Activated CD8-positive, alpha-beta T cell treated with anti-CD3 and anti-CD28 coated beads, Interleukin-2, amount 10 ng/mL, durations not matched to agents 7 days and 5 days (primary cell): Measurements from ENCODE around the gene TMEM253. TPM values are rescaled to one million over a fixed set of nuclear protein-coding genes. Genes with fewer than 3 reads are reported as not detected.

Experiments
- ATAC-seq: fragments of 150-1000 bp; cut with Tn5 transposase; one replicate; pipeline ENCODE4 v1.10.0; 2021; ENCODE audit warnings: moderate library complexity
- CTCF ChIA-PET: fragments of 350-600 bp; sonication (Branson Sonifier 250); formaldehyde crosslinking; loops from one replicate; lab custom pipeline; 2021; ENCODE audit warnings: antibody characterized with exemption; lab: Charles Lee
- POLR2A ChIA-PET: fragments of 350-600 bp; sonication (Branson Sonifier 250); formaldehyde crosslinking; loops from one replicate; lab custom pipeline; 2021; ENCODE audit warnings: antibody characterized with exemption; lab: Charles Lee
- DNase-seq: peaks from one replicate; pipeline ENCODE4 v3.0.0-alpha.2; 2020
- H3K27ac Mint-ChIP-seq: one replicate; pipeline ENCODE4 v1.8.0; 2021; ENCODE audit warnings: mild to moderate bottlenecking, mixed read lengths
- H3K27me3 Mint-ChIP-seq: one replicate; pipeline ENCODE4 v1.8.0; 2021; ENCODE audit warnings: low read depth, mixed read lengths
- H3K36me3 Mint-ChIP-seq: one replicate; pipeline ENCODE4 v1.8.0; 2021; ENCODE audit warnings: low read depth, mixed read lengths
- H3K4me1 Mint-ChIP-seq: one replicate; pipeline ENCODE4 v1.8.0; 2021; ENCODE audit warnings: low read depth, mixed read lengths
- H3K4me3 Mint-ChIP-seq: one replicate; pipeline ENCODE4 v1.8.0; 2021; ENCODE audit warnings: mild to moderate bottlenecking, mixed read lengths
- H3K9me3 Mint-ChIP-seq: one replicate; pipeline ENCODE4 v1.8.0; 2022; ENCODE audit warnings: mixed read lengths; ENCODE audit not compliant: insufficient read depth
- total RNA-seq, 2 experiments: library from RNA; stranded (reverse); gene quantifications; one replicate each; pipeline ENCODE4 v1.2.3, GENCODE V29; 2021

TMEM253 gene
- total RNA-seq, 2 experiments from 2014 or later: not detected

DNA sequence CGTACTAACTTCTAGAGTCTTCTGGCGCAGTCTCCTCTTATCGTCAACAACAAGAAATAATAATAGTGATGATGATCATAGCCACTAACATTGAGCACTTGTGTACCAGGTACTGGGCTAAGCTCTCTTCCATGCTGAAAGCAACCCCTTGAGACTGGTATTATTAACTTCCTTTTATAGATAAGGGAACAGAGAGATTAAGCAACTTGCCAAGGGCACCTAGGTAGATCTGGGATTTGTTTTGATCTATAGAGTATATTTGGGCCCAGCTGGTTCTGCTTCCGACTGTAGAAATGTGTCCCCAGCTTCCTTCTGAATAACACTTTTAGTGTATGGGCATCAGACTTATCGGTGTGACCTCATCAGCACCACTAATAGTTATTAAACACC, 1.3 kb upstream of the TMEM253 start:
- ATAC-seq (no peak), DNase-seq (no peak)
- CTCF ChIA-PET: interaction anchor here (1.2 to 8.5 kb wide), 4 partner anchors 10 to 88 kb away, joined by 3 to 193 read pairs (median 73); no protein-coding TSS in a partner anchor
- Mint-ChIP-seq H3K9me3 (no peaks in the 10 kb centered on the region), H3K4me3 (no peak overlapping the region), H3K27ac (no peak overlapping the region), H3K27me3 (peaks cover 33% of the 10 kb centered on the region), H3K36me3 (no peaks in the 10 kb centered on the region), H3K4me1 (peaks cover 32% of the 10 kb centered on the region)
- POLR2A ChIA-PET: no interaction called here

- CTCF ChIA-PET: interaction anchor here (1.5 to 10.7 kb wide), 7 partner anchors 7 to 131 kb away, joined by 3 to 225 read pairs (median 117); partner anchors contain the start of gene ARHGEF40
- Mint-ChIP-seq H3K27me3 (peaks cover 23% of the 10 kb centered on the region), H3K9me3 (no peaks in the 10 kb centered on the region), H3K27ac (peak overlapping the region; percentile 5), H3K4me3 (peak overlapping the region; percentile 93), H3K36me3 (no peaks in the 10 kb centered on the region), H3K4me1 (peaks cover 44% of the 10 kb centered on the region)
- no peak for DNase-seq
- ATAC-seq: no peak
- POLR2A ChIA-PET: interaction anchor here (2.8 kb wide), 1 partner anchor 15 kb away, joined by 11 read pairs; no protein-coding TSS in a partner anchor
Observed at GRCh38 chr14:21101802-21102413, 1.0 kb downstream of the TMEM253 start.

GRCh38 chr14:21102521-21103410, 1.9 kb downstream of the TMEM253 start:
- Mint-ChIP-seq H3K27me3 (peaks cover 17% of the 10 kb centered on the region), H3K4me1 (peaks cover 45% of the 10 kb centered on the region), H3K4me3 (peak overlapping the region; percentile 93), H3K9me3 (no peaks in the 10 kb centered on the region), H3K27ac (peak overlapping the region; percentile 91), H3K36me3 (no peaks in the 10 kb centered on the region)
- POLR2A ChIA-PET: interaction anchor here (1.0 to 2.8 kb wide), 4 partner anchors 14 to 58 kb away, joined by 3 to 11 read pairs (median 4); partner anchors contain the start of gene ARHGEF40
- DNase-seq: no peak
- CTCF ChIA-PET: interaction anchor here (1.1 to 10.7 kb wide), 12 partner anchors 8 to 422 kb away, joined by 3 to 225 read pairs (median 20); partner anchors contain the start of gene ARHGEF40
- ATAC-seq: no peak

- peak; percentile 1 for ATAC-seq
- no peaks in the 10 kb centered on the region for H3K9me3 Mint-ChIP-seq
- H3K27me3 Mint-ChIP-seq: peaks cover 17% of the 10 kb centered on the region
- DNase-seq: no peak
- CTCF ChIA-PET: interaction anchor here (1.0 to 10.7 kb wide), 18 partner anchors 9 to 435 kb away, joined by 3 to 225 read pairs (median 9); partner anchors contain the start of genes ARHGEF40, NDRG2 and SLC39A2
- H3K27ac Mint-ChIP-seq: peak overlapping the region; percentile 91
- peak overlapping the region; percentile 93 for H3K4me3 Mint-ChIP-seq
- no peaks in the 10 kb centered on the region for H3K36me3 Mint-ChIP-seq
- peaks cover 45% of the 10 kb centered on the region for H3K4me1 Mint-ChIP-seq
- POLR2A ChIA-PET: interaction anchor here (1.0 to 2.8 kb wide), 4 partner anchors 15 to 59 kb away, joined by 3 to 11 read pairs (median 4); partner anchors contain the start of gene ARHGEF40
Observed at GRCh38 chr14:21103411-21103709, 2.5 kb downstream of the TMEM253 start.

DNA sequence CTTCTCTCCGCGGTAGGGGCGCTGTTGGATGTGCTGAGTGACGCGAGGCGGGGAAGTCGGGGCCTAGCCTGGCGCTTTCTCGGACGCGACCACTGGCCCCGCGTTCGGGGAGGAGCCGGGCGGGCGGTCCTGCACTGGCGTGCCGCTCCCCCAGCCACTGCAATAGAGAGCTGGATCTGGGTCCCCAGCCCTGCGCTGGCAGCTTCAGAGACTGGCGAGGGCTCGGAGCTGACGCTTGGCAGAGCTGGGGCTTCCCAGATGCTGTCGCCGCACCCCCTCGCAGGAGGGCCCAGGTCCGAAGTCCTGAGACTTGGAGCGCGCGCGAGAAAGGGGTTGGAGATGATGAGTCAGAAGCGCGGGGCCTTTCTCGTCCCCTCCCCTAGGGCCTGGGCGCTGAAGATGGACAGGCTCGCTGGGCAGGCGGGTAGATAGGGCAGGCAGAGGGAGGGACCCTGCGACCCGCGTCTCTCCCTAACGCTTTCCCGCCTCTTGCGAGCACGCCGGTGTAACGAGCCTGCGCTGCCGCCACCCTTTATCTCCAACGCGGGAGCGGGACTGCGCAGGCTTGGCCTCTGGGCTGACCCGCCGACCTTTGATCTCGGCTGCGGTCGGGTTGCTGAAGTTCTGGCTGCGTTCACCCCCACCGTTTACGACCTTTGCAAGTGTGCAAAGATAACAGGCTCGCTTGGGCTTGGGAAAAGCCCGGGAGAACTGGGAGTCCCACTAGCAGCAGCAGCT, 3.0 kb downstream of the TMEM253 start:
- ATAC-seq (peak; percentile 89), DNase-seq (peak; percentile 97)
- peaks cover 43% of the 10 kb centered on the region for H3K4me1 Mint-ChIP-seq
- H3K27ac Mint-ChIP-seq: peak overlapping the region; percentile 91
- ChIA-PET CTCF (interaction anchor here (0.8 to 10.7 kb wide), 42 partner anchors 9 to 494 kb away, joined by 3 to 225 read pairs (median 6); partner anchors contain the start of genes ARHGEF40, NDRG2 and SLC39A2), POLR2A (interaction anchor here (1.0 to 2.8 kb wide), 7 partner anchors 10 to 89 kb away, joined by 3 to 11 read pairs (median 5); partner anchors contain the start of gene ARHGEF40)
- peaks cover 14% of the 10 kb centered on the region for H3K27me3 Mint-ChIP-seq
- no peaks in the 10 kb centered on the region for H3K9me3 Mint-ChIP-seq
- H3K36me3 Mint-ChIP-seq: no peaks in the 10 kb centered on the region
- H3K4me3 Mint-ChIP-seq: peak overlapping the region; percentile 93

DNA sequence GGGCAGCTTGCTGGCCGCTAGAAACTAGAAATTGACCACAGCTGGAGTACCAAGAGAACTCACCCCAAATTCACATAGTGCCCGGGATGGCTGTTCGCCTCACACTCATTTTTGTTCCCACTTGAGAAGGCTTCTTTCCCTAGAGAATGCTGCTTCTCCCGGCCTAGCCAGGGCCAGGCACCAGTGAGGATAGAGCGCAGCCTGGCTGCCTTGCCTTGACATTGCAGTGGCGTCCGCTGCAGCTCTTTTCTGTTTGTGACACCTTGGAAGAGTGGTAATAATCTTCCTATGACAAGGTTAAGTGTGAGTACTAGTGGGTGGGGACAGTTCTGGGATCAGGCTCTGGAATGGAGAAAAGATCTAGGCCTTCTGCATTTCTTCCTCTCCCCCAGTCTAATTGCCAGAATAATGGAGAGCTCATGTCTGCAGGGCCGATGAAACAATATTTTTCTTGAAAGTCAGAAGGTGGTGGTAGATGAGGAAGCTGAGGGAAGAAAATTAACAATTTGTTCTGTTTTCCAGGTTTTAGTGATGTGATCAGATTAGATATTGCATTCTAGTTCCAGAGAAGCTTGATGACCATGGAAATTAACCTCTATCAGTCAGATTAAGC, 3.7 kb downstream of the TMEM253 start:
- H3K4me1 Mint-ChIP-seq: peaks cover 36% of the 10 kb centered on the region
- ATAC-seq (peak; percentile 48), DNase-seq (peak; percentile 74)
- no peaks in the 10 kb centered on the region for H3K9me3 Mint-ChIP-seq
- ChIA-PET POLR2A (interaction anchor here (1.0 to 2.8 kb wide), 5 partner anchors 10 to 90 kb away, joined by 3 to 11 read pairs (median 5); no protein-coding TSS in a partner anchor), CTCF (interaction anchor here (0.6 to 10.7 kb wide), 43 partner anchors 8 to 495 kb away, joined by 3 to 225 read pairs (median 6); partner anchors contain the start of genes ARHGEF40, NDRG2 and SLC39A2)
- H3K36me3 Mint-ChIP-seq: no peaks in the 10 kb centered on the region
- peak overlapping the region; percentile 93 for H3K4me3 Mint-ChIP-seq
- H3K27ac Mint-ChIP-seq: peak overlapping the region; percentile 91
- peaks cover 8% of the 10 kb centered on the region for H3K27me3 Mint-ChIP-seq

- DNase-seq (no peak), ATAC-seq (no peak)
- Mint-ChIP-seq H3K27me3 (peaks cover 6% of the 10 kb centered on the region), H3K9me3 (no peaks in the 10 kb centered on the region), H3K36me3 (no peaks in the 10 kb centered on the region), H3K4me3 (peak overlapping the region; percentile 93), H3K4me1 (peaks cover 34% of the 10 kb centered on the region), H3K27ac (no peak overlapping the region)
- ChIA-PET CTCF (interaction anchor here (0.6 to 10.7 kb wide), 40 partner anchors 10 to 495 kb away, joined by 3 to 225 read pairs (median 6); partner anchors contain the start of genes ARHGEF40, NDRG2 and SLC39A2), POLR2A (interaction anchor here (1.0 to 1.3 kb wide), 3 partner anchors 11 to 36 kb away, joined by 3 to 5 read pairs (median 5); no protein-coding TSS in a partner anchor)
Observed at GRCh38 chr14:21105095-21105494, 4.2 kb downstream of the TMEM253 start.

- DNase-seq (no peak), ATAC-seq (no peak)
- no peaks in the 10 kb centered on the region for H3K9me3 Mint-ChIP-seq
- H3K27me3 Mint-ChIP-seq: peaks cover 3% of the 10 kb centered on the region
- ChIA-PET CTCF (interaction anchor here (2.8 to 10.7 kb wide), 7 partner anchors 12 to 108 kb away, joined by 13 to 225 read pairs (median 117); partner anchors contain the start of genes ARHGEF40 and SLC39A2), POLR2A (interaction anchor here (0.5 kb wide), 1 partner anchor 211 kb away, joined by 3 read pairs; no protein-coding TSS in a partner anchor)
- H3K36me3 Mint-ChIP-seq: no peaks in the 10 kb centered on the region
- no peak overlapping the region for H3K4me3 Mint-ChIP-seq
- H3K4me1 Mint-ChIP-seq: peaks cover 34% of the 10 kb centered on the region
- H3K27ac Mint-ChIP-seq: no peak overlapping the region
Observed at GRCh38 chr14:21106176-21106497, 5.3 kb downstream of the TMEM253 start.

- CTCF ChIA-PET: interaction anchor here (2.8 to 10.7 kb wide), 7 partner anchors 12 to 108 kb away, joined by 13 to 225 read pairs (median 117); partner anchors contain the start of genes ARHGEF40 and SLC39A2
- Mint-ChIP-seq H3K27ac (no peak overlapping the region), H3K36me3 (no peaks in the 10 kb centered on the region), H3K4me1 (peaks cover 33% of the 10 kb centered on the region), H3K27me3 (peaks cover 3% of the 10 kb centered on the region), H3K9me3 (no peaks in the 10 kb centered on the region), H3K4me3 (no peak overlapping the region)
- no peak for ATAC-seq
- POLR2A ChIA-PET: interaction anchor here (0.5 kb wide), 1 partner anchor 210 kb away, joined by 3 read pairs; no protein-coding TSS in a partner anchor
- peak; percentile 83 for DNase-seq
Observed at GRCh38 chr14:21106498-21107282, 5.8 kb downstream of the TMEM253 start.
